ENCODE results near the gene SPIC.

- TF ChIP-seq JUN (CRISPR knock-in tag; IDR thresholded peaks at IDR 0.05) (no peak), CTCF (CRISPR knock-in tag; IDR thresholded peaks at IDR 0.05) (no peak), RXRA (CRISPR knock-in tag; IDR thresholded peaks at IDR 0.05) (no peak), SIN3A (IDR thresholded peaks at IDR 0.05; ENCODE audit: borderline replicate concordance, low read depth, low read length) (no peak), TCF12 (IDR thresholded peaks at IDR 0.05) (no peak), TCF12 (CRISPR knock-in tag; IDR thresholded peaks at IDR 0.05) (no peak), HMG20B (CRISPR knock-in tag; conservative IDR thresholded peaks at IDR 0.05) (no peak), NPAS2 (CRISPR knock-in tag; IDR thresholded peaks at IDR 0.05; ENCODE audit: borderline replicate concordance) (no peak), ETV6 (CRISPR knock-in tag; conservative IDR thresholded peaks at IDR 0.05) (no peak), REST (IDR thresholded peaks at IDR 0.05; ENCODE audit: borderline replicate concordance in 1 of 2, low read depth in 1 of 2, low read length in 2 of 2) (no peak), TEAD2 (CRISPR knock-in tag; IDR thresholded peaks at IDR 0.05) (no peak), ATAD3A (CRISPR knock-in tag; IDR thresholded peaks at IDR 0.05) (no peak)
These were observed 16.2 kb downstream of the SPIC start for GRCh38 chr12:101491329-101491728.

Data from HepG2 (cell line).